OCI-LY1 (cell line): ENCODE measurements around the gene CAMKK1.

ENCODE experiments used
- H2AFZ ChIP-seq: fragments of 200-600 bp; sonication (generic), shearing (Covaris generic); 2 replicates; pipeline ENCODE4 v1.6.0; 2014; ENCODE audit warnings: antibody characterized with exemption, mild to moderate bottlenecking, low read length
- H3F3A ChIP-seq: fragments of 200-600 bp; sonication (generic), shearing (Covaris generic); 2 replicates; pipeline ENCODE4 v1.6.0; 2014; ENCODE audit warnings: mild to moderate bottlenecking, antibody characterized with exemption, low read length, moderate library complexity; ENCODE audit not compliant: insufficient read depth
- H3K27ac ChIP-seq: fragments of 200-600 bp; sonication (generic); 2 replicates; pipeline ENCODE4 v1.5.1; 2014; ENCODE audit warnings: low read length, mixed run types, mild to moderate bottlenecking, low read depth; ENCODE audit not compliant: poor library complexity, severe bottlenecking
- H3K27me3 ChIP-seq: fragments of 200-600 bp; sonication (generic); 2 replicates; pipeline ENCODE4 v1.6.0; 2014; ENCODE audit warnings: antibody characterized with exemption, mild to moderate bottlenecking, low read length, moderate library complexity; ENCODE audit not compliant: insufficient read depth
- H3K36me3 ChIP-seq: fragments of 200-600 bp; sonication (generic); 2 replicates; pipeline ENCODE4 v1.6.1; 2014; ENCODE audit warnings: mild to moderate bottlenecking, antibody characterized with exemption, low read length, moderate library complexity, mixed read lengths; ENCODE audit not compliant: insufficient read depth
- H3K4me1 ChIP-seq: fragments of 200-600 bp; sonication (generic); 2 replicates; pipeline ENCODE4 v1.5.1; 2014; ENCODE audit warnings: mild to moderate bottlenecking, low read length, moderate library complexity; ENCODE audit not compliant: insufficient read depth, severe bottlenecking
- H3K4me2 ChIP-seq: fragments of 200-600 bp; sonication (generic), shearing (Covaris generic); 2 replicates; pipeline ENCODE4 v1.6.1; 2014; ENCODE audit warnings: low read length
- H3K4me3 ChIP-seq: fragments of 200-600 bp; sonication (generic); 2 replicates; pipeline ENCODE4 v1.5.1; 2014; ENCODE audit warnings: low read length, low read depth, mild to moderate bottlenecking, mixed read lengths; ENCODE audit not compliant: poor library complexity, severe bottlenecking
- H3K79me2 ChIP-seq: fragments of 200-600 bp; shearing (Covaris generic); 2 replicates; pipeline ENCODE4 v1.6.1; 2016; ENCODE audit warnings: mixed run types, low read length, mixed read lengths; ENCODE audit not compliant: insufficient read depth
- H3K9ac ChIP-seq: fragments of 200-600 bp; sonication (generic), shearing (Covaris generic); 2 replicates; pipeline ENCODE4 v1.6.1; 2014; ENCODE audit warnings: mild to moderate bottlenecking, low read length, mixed read lengths
- H3K9me2 ChIP-seq: fragments of 200-600 bp; sonication (generic), shearing (Covaris generic); 2 replicates; pipeline ENCODE4 v1.6.1; 2014; ENCODE audit warnings: low read depth, mild to moderate bottlenecking, low read length, mixed read lengths
- H3K9me3 ChIP-seq: fragments of 200-600 bp; shearing (Covaris generic); 2 replicates; pipeline ENCODE4 v1.6.1; 2014; ENCODE audit warnings: low read length, mixed read lengths
- H4K20me1 ChIP-seq: fragments of 200-600 bp; sonication (generic), shearing (Covaris generic); 2 replicates; pipeline ENCODE4 v1.6.0; 2016; ENCODE audit warnings: mild to moderate bottlenecking, low read length; ENCODE audit not compliant: insufficient read depth
- CTCF ChIP-seq: fragments of 200-600 bp; sonication (generic), shearing (Covaris generic); IDR thresholded peaks from 2 replicates; pipeline ENCODE4 v1.5.1; 2017; ENCODE audit warnings: mild to moderate bottlenecking, antibody characterized with exemption, low read length, moderate library complexity, mixed read lengths
- EZH2 ChIP-seq: fragments of 200-600 bp; sonication (generic), shearing (Covaris generic); IDR thresholded peaks from 2 replicates; pipeline ENCODE4 v1.8.0; 2017; ENCODE audit warnings: borderline replicate concordance, mixed run types, mild to moderate bottlenecking, antibody characterized with exemption, low read length, moderate library complexity, mixed read lengths

Gene CAMKK1

GRCh38 chr17:3870871-3871306 is 22.0 kb downstream of the CAMKK1 start:
- Histone ChIP-seq H3K27ac (no peak overlapping the region), H3K9me2 (no peaks in the 10 kb centered on the region), H3K9ac (no peak overlapping the region), H2AFZ (no peak overlapping the region), H3F3A (no peaks in the 10 kb centered on the region), H3K36me3 (no peaks in the 10 kb centered on the region), H3K9me3 (no peaks in the 10 kb centered on the region), H3K4me3 (no peak overlapping the region), H3K4me1 (no peaks in the 10 kb centered on the region), H4K20me1 (no peaks in the 10 kb centered on the region), H3K4me2 (no peak overlapping the region), H3K79me2 (no peaks in the 10 kb centered on the region), H3K27me3 (peaks cover 3% of the 10 kb centered on the region; the same call in 1 of the 2 replicates)
- TF ChIP-seq EZH2 (no peak), CTCF (no peak)

GRCh38 chr17:3867606-3868005 is 25.2 kb downstream of the CAMKK1 start:
- H4K20me1 ChIP-seq, result no peaks in the 10 kb centered on the region
- H3K9me2 ChIP-seq, result no peaks in the 10 kb centered on the region
- TF ChIP-seq CTCF, result no peak
- no peak for TF ChIP-seq EZH2
- no peaks in the 10 kb centered on the region for H3K36me3 ChIP-seq
- H3K9ac ChIP-seq, result no peak overlapping the region
- H2AFZ ChIP-seq, result no peak overlapping the region
- H3K9me3 ChIP-seq, result no peaks in the 10 kb centered on the region
- no peaks in the 10 kb centered on the region; the same call in 1 of the 2 replicates for H3K27me3 ChIP-seq
- H3K27ac ChIP-seq, result no peak overlapping the region
- no peak overlapping the region for H3K4me2 ChIP-seq
- H3K4me1 ChIP-seq, result no peaks in the 10 kb centered on the region
- H3K4me3 ChIP-seq, result no peak overlapping the region
- H3F3A ChIP-seq, result no peaks in the 10 kb centered on the region
- H3K79me2 ChIP-seq, result no peaks in the 10 kb centered on the region

- Histone ChIP-seq H3K4me1 (no peaks in the 10 kb centered on the region), H2AFZ (no peak overlapping the region), H3K27ac (no peak overlapping the region), H3K27me3 (no peaks in the 10 kb centered on the region; the same call in 1 of the 2 replicates), H3K4me2 (no peak overlapping the region), H3K79me2 (no peaks in the 10 kb centered on the region), H3K9me3 (no peaks in the 10 kb centered on the region), H3K9me2 (no peaks in the 10 kb centered on the region), H3K9ac (no peak overlapping the region), H3K36me3 (no peaks in the 10 kb centered on the region), H3K4me3 (no peak overlapping the region), H3F3A (no peaks in the 10 kb centered on the region), H4K20me1 (no peaks in the 10 kb centered on the region)
- TF ChIP-seq EZH2 (no peak), CTCF (no peak)
These were observed 25.7 kb downstream of the CAMKK1 start for GRCh38 chr17:3867106-3867505.
